DMS53 treated with DMSO at 0.1 percent for 48 hours (cell line): Measurements from ENCODE around the gene PXDN.

Experiments used
- DNase-seq: peaks from one replicate; lab custom pipeline; 2025; ENCODE audit not compliant: unreplicated experiment; lab: John Stamatoyannopoulos, UW

PXDN gene

DNA sequence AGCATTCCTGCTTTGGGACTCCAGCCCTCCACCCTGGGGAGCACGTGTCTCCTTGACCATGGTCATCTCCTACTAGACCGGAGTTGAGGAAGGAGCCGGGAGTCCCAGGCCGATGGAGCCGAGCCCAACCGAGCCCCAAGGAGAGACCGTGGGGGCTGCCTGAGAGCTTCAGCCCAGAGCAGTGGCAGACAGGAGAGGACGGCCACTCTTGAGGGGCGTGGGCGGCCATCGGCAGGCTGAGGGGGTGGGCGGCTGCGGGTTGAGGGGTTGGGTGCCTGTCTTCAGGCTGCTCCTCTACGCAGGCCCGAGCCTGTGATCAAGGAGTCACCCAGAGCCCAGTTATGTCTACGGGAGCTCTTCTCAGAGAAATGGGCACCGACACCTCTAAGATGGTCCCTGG lies 158.7 kb downstream of the PXDN start:
- no peak for DNase-seq

DNA sequence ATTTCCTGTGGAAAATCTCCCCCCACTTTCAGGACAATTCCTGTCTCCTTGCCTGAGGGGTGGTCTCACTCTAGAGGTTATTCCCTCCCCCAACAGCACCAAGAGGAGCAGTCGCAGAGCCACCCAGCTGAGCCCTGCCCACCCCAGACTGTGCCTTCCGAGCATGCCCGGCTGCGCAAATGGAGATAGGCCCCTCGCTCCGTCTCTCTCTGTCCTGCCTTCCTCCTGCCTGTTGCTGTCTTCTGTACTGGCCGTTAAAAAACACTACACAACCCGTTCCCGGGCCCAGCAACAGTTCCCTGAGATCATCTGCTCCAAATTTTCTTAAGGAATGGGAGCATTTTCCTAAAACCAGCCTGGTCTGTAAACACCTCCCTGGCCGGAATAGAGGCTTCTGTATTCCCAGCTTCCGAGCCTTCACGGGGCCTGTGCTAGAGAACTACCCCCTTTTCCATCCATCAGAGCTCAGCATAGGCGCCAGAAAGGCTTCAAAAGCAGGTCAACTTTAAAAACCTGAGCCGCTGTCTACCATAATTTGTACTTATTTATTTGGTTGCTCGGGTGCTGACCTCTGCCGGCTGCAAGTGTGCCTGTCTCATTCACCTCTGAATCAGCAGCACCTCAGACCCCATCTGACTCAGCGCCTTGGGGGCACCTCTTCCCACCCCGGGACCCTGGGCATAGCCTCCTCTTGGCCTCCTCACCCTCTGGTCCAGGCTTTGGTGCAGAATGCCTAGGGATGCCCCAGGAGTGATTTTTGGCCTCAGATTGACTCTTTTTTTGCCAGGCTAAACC lies 159.4 kb downstream of the PXDN start:
- DNase-seq: no peak

DNA sequence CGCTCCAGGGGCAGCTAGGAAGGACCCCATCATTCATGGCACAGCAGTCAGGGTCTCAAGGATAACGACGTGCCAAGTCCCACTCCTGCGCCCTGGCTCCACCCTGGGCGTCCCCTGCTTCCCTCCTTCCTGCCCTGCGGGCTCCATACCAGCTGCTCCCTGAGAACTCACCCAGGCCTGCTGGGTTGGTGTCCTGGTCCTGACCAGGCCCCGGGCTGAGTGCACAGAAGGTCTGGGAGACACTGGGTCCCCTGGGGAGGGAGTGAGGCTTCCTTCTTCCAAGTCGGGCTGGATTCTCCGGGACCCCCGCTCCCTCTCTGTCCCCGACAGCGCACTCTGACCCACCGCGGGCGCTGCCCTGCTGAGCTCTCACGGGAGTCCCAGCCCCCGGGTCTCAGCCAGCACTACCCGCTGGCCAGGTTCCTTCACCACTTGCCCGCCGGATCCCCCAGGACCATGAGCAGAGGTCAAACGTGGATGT lies 160.2 kb downstream of the PXDN start:
- DNase-seq: no peak

DNA sequence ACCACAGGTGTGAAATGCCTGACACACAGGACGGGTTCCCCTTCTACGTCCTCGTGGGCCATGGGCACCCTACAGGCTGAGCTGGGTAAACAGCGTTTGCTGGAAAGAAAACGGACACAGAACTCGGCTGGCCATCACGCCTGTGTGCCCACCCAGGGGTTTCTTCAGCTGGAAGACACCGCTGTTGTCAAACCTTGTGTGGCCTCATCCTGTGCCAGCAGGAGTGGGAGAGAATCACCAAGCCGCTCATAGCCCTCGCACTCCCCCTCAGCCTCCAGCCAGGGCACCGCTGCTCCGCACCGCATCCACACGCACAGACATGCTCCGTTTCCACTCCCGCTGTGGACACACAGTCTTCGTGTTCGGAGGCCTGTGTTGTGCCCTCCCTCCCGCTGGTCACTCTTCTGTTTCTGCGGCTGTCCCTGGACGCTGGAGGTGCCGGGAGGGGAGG lies 161.4 kb downstream of the PXDN start:
- no peak for DNase-seq

DNA sequence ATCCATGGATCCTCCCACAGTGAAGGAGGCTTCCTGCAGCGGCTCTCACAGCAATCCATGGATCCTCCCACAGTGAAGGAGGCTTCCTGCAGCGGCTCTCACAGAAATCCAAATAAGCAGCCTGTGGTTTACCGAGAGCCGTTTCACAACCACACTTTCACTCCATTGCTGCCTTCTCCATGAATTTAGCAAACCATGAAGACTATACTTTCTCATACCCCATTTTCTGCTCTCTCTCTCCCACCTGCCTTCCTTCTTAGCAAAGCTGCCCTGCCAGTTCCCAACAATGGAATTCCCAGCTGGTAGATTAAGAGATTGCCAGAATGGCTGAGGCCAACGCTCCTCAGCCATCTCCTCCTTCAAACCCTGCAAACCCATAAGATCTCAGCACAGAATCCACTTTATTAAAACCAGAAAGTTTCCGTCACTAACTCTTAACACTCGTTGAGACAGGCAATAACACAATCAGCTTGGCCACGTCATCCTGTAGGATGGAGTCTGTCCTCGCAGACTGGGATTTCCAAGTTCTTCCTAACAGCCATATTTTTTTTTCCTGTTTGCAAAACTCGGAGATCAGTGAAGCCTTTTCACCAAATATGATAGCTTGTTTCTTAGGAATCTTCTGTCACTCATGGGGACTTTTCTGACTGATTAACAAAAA lies 162.2 kb downstream of the PXDN start:
- DNase-seq: no peak
